HG02938 (cell line): Measurements from ENCODE around the gene EID2.

Experiments
- ATAC-seq: cut with Tn5 transposase; IDR thresholded peaks from one replicate; pipeline ENCODE4 v1.9.1; 2021; ENCODE audit warnings: mild to moderate bottlenecking, moderate library complexity; ENCODE audit not compliant: unreplicated experiment

Gene EID2

DNA sequence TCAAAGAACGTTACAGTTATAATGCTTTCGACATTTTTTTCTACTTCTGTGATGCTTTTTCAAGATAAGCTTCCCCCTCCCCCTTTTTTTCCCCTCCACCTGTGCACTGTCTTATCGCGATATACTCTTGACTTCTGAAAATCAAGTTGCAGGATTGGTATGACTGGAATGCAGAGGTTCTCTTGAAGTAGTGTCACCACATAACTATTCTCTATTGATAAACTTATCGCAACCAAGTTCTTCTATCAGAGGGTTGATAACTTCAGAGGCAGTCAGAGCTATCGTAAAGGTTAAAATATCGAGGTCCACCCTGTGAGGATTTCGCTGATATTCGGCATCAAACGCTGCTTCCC is 820 bp downstream of the EID2 start:
- no peak for ATAC-seq

DNA sequence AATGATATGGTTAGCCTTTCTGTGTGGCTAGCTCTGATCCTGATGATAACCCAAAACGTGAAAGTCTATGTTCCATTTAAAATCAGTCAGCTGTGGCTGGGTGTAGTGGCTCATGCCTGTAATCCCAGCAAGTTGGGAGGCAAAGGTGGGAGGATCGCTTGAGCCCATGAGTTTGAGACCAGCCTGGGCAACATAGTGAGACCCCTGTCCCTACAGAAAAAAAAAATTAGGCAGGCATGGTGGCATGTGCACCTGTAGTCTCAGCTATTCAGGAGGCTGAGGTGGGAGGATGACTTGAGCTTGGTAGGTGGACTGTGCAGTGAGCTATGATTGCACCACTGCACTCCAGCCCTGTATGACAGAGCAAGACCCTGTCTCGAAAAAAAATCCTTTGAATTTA is 6.2 kb downstream of the EID2 start:
- no peak for ATAC-seq

- peak; percentile 14 for ATAC-seq
Observed at GRCh38 chr19:39533003-39533512, 6.9 kb downstream of the EID2 start.

DNA sequence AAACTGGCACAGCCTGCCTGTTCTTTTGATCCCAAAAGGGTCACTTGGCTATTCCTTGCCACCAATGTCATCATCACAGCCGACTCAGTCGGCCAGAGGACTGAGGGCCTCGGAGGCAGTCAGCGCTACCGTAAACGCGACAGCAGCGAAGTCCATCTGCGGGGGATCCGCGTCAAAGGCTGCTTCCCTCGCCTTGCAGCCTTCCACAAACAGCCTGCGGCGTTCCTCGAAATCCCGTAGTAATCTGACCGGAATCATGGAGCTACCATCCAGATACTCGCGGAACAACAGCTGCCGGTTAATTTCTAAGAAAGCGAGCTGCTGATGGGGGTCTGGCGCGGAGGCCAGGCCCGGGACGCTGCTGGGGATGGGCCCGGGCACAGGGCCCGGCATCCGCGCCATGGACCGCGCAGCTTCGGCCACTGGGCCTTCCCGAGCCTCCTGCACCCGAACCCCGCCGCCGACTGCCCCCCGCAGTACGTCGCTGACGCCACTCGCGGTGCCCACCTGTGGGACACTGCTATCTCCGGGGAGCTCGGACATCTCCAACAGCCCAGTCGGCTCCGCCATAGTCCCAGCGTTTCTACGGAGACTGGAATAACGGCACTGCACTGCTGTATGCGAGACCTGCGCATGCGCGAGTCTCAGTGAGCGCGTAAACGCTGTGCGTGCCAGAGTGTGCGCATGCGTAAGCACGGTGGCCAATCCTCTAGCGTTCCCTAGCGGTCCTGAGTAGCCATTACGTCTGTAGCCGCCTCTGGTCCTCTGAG is 7.5 kb downstream of the EID2 start, which contains the start of gene EID2B:
Gene EID2B (minus strand): TSS at position 620 of the 770 bp plus-strand sequence. CDS start 50 bp downstream, at position 570.
- peak; percentile 87 for ATAC-seq

GRCh38 chr19:39531834-39532232 is 8.1 kb downstream of the EID2 start:
- ATAC-seq = no peak

DNA sequence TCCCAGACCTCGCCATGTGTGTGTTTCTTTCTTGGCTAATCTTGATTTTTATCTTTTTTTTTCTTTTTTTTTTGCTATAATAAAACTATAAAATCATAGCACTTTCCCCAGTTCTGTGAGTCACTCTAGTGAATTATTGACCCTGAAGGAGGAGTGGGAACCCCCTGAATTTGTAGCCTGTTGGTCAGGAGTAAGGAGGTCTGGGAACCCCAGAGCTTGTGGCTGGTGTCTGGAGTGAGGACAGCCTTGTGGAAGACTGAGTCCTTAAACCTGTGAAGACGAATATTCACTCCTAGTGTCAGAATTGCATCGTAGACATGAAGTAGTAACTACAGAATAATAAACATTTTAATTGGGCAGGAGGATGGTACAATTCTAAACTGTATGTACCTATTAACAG is 14.8 kb downstream of the EID2 start:
- ATAC-seq = no peak

GRCh38 chr19:39524495-39524894 is 15.5 kb downstream of the EID2 start:
- no peak for ATAC-seq

DNA sequence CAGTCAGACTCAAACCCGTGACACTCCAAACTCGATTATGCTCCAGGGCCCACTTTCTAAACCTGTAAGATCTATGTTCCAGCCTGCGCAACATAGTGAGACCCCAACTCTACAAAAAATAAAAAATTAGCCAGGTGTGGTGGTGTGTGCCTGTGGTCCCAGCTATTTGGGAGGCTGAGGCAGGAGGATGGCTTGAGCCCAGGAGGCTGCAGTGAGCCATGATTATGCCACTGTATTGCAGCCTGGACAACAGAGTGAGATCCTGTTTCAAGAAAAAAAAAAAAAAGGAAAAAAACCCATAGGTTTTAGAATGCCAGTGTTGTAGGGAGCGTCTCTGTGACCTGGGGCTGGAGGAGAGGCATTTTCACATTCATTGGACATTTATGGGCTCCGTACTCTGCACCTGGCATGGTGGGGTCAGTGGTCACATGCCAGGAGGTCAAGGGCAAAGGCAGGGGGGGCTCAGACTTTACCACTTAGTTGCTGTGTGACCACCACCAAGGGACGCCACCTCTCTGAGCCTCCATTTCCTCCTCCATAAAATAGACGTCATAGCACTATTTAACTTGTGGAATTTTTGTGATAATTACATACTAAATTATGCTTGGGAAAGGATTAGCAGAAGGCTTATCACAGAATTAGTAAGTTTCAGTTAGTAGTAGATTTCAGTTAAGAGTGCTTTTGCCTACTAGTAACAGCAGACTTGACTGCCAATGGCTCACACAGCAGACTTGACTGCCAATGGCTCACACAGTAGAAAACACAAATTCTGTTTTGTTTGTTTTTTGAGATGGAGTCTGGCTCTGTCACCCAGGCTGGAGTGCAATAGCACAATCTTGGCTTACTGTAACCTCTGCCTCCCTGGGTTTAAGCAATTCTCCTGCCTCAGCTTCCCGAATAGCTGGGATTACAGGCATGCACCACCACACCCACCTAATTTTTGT is 19.1 kb downstream of the EID2 start:
- ATAC-seq = no peak

- no peak for ATAC-seq
Observed at GRCh38 chr19:39518975-39519374, 21.0 kb downstream of the EID2 start.

DNA sequence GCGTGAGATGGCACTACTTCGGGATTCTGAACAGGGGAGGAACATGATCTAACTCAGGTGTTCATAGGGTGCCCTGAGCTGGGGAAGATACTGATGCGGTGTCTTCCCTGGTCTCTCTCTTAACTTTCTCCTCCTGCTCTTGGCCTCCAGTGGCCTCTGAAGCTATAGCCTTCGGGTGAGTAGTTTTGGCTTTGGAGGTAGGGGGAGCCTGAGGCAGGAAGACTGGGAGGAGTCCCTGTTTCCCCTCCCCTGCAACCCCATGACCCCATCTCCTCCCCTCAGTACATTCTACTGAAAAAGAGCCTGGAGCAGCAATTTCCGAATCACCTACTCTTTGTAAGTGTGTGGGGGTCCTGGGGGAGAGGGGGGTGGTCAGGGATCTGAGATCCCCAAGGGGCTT is 21.5 kb downstream of the EID2 start:
- no peak for ATAC-seq

DNA sequence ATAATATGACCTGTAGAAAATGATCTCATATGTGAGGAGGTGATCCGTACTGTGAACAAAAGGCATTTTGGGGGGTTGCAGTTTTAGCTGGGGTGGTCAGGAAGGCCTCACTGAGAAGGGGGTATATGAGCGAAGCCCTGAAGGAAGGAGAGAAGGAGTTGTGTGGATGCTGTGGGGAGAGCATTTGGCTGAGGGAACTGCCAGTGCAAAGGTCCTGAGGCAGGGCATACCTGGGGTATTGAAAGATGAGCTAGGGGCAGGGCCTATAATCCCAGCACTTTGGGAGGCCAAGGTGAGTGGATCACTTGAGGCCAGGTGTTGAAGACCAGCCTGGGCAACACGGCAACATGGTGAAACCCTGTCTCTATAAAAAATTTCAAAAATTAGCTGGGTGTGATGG is 22.5 kb downstream of the EID2 start:
- ATAC-seq = no peak

DNA sequence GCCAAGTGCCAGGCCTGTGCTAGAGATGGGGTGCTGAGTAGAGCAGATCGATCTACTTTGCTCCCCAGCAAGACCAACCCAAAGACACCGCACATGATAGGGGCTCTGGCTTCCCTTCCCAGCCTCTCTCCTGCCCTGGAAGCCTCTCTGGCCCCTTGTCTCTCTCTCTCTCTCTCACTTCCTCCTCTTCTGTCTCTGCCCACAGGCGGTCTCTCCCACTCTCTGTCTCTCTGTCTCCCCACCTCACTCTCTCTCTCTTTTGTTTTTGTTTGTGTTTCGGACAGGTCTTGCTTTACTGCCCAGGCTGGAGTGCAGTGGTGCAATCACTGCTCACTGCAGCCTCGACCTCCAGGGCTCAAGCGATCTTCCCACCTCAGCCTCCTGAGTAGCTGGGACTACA is 23.7 kb downstream of the EID2 start:
- no peak for ATAC-seq

GRCh38 chr19:39515551-39516191 is 24.3 kb downstream of the EID2 start:
- ATAC-seq = no peak

DNA sequence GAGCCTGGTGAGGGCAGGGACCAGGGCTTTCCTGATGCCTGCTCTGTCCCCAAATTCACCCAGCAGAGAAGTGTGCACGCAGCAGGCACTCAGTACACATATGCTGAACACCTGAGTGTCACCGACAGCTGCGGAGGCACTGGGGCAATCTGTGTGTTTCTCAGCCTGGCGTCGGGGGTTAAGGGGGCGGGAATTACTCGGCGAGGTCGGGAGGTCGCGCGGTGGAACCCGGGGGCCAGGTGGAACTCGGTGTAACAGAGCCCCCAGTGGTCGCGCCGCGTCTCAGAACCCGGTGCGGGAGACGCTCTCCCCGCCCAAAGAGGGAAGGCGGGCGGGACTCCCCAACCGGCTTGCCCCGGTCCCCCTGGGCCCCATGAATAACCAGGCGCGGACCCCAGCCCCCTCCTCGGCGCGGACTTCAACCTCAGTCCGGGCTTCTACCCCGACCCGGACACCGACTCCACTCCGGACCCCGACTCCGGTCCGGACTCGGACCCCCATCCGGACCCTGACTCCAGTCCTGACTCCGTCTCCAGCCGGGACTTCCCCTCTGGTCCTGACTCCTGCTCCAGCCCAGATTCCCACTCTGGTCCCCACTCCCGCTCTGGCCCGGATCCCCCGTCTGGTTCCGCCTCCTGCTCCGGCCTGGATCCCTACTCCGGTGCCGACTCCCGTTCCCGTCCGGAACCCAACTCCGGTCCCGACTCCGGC is 25.0 kb downstream of the EID2 start, which contains the start of gene SELENOV:
Gene SELENOV (plus strand): TSS at position 300 of the 711 bp plus-strand sequence. CDS start 74 bp downstream, at position 374.
- ATAC-seq = no peak

DNA sequence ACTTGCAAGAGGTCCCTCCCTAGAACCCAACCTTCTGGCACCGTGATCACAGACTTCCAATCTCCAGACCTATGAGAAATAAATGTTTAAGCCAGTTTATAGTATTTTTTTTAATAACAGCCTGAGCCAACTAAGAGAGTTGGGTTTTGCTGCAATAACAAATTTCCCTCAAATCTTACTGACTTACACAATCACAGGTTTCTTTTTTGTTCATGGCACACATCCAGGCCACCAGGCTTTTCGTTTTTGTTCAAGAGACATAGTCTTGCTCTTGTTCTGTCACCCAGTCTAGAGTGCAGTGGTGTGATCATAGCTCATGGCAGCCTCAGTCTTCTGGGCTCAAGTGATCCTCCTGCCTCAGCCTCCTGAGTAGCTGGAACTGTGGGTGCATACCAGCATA is 27.0 kb downstream of the EID2 start:
- no peak for ATAC-seq

- no peak for ATAC-seq
Observed at GRCh38 chr19:39509233-39509632, 30.7 kb downstream of the EID2 start.

- no peak for ATAC-seq
Observed at GRCh38 chr19:39508629-39509028, 31.3 kb downstream of the EID2 start.

GRCh38 chr19:39507715-39508364 is 32.1 kb downstream of the EID2 start:
- no peak for ATAC-seq

DNA sequence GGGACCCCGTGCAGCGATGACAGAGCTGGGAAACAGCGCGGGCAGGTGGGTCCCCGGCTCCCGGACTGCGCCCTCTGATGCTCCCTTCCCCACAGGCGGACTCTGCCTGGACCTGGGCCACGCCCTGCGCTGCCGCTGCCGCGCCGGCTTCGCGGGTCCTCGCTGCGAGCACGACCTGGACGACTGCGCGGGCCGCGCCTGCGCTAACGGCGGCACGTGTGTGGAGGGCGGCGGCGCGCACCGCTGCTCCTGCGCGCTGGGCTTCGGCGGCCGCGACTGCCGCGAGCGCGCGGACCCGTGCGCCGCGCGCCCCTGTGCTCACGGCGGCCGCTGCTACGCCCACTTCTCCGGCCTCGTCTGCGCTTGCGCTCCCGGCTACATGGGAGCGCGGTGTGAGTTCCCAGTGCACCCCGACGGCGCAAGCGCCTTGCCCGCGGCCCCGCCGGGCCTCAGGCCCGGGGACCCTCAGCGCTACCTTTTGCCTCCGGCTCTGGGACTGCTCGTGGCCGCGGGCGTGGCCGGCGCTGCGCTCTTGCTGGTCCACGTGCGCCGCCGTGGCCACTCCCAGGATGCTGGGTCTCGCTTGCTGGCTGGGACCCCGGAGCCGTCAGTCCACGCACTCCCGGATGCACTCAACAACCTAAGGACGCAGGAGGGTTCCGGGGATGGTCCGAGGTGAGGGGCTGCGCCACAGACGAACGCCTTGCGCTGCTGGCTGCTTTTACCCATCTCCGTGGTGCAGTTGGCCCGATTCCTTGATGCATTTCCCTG is 32.8 kb downstream of the EID2 start:
- ATAC-seq = no peak
